ENCODE measurements around the gene FERMT1.

DNA sequence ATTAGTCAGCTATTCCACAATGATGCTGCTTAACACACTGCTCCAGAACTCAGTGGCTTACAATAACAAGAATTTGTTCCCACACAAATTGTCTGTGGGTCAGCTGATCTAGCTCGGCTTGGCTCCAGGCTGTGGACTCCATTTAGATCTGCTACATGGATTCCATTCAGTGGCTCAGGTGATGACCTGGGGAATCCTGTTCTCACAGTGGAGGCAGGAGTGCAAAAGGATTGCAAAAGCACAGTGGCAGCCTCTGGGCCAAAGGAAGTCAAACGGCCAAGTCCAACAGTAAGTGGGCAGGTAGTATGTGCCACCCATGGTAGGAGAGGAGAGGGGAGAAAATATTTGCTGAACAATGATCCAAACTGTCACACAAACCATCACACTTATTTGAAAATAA lies 53.2 kb downstream of the FERMT1 start:
- TF ChIP-seq, protein P1, sequence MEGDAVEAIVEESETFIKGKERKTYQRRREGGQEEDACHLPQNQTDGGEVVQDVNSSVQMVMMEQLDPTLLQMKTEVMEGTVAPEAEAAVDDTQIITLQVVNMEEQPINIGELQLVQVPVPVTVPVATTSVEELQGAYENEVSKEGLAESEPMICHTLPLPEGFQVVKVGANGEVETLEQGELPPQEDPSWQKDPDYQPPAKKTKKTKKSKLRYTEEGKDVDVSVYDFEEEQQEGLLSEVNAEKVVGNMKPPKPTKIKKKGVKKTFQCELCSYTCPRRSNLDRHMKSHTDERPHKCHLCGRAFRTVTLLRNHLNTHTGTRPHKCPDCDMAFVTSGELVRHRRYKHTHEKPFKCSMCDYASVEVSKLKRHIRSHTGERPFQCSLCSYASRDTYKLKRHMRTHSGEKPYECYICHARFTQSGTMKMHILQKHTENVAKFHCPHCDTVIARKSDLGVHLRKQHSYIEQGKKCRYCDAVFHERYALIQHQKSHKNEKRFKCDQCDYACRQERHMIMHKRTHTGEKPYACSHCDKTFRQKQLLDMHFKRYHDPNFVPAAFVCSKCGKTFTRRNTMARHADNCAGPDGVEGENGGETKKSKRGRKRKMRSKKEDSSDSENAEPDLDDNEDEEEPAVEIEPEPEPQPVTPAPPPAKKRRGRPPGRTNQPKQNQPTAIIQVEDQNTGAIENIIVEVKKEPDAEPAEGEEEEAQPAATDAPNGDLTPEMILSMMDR (IDR thresholded peaks at IDR 0.05): no peak
- TF ChIP-seq EZH2 (IDR thresholded peaks at IDR 0.05; ENCODE audit: borderline replicate concordance, insufficient read depth, low read depth, low read length, poor library complexity, severe bottlenecking): no peak

Data from B cell (primary cell).